GM18907 (cell line): Measurements from ENCODE around the gene ORC3.
A peak's percentile ranks its signal among the peaks of the same experiment; 100 is the strongest.

Experiments used
- ATAC-seq: cut with Tn5 transposase; IDR thresholded peaks from one replicate; pipeline ENCODE4 v1.9.1; 2021; ENCODE audit warnings: mild to moderate bottlenecking, moderate library complexity; ENCODE audit not compliant: unreplicated experiment

The ORC3 gene

DNA sequence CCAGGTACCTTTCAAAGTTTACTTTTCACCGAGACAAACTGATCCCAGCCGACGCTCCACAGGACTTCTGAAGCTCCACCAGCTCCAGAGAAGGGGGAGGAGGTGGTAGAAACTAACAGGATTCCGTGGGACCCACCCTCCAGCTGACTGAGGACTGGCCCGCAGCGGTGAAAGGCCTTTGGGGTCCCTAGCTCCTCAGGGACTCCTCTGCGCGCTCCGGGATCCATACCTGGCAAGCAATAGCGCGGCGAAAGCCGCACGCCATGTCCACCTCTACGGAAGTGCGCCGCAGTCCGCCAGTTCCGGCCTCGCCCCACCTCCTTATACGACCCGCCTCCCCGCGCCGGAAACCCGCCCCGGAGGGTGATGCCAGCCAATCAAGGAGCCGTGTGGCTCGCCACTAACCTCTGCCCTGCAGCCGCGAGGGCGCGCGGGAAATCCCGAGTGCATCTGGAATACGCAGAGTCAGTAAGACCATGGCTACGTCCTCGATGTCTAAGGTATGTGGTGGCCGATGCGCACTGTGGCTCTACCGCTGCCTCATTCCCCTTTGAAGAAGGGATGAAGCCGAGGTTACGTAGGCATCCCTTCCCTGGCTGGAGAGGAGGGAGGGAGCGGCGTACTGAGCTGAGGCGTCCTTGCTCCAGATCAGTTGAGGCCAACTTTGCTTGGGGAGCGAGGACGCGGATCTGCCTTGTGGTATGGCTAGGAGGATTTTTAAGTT lies at the start of gene ORC3, which contains the start of gene RARS2:
ORC3 (plus strand) TSS at position 443 of the 724 bp plus-strand sequence; CDS start at position 477, 34 bp downstream.
RARS2 (minus strand) TSS at position 295 of the 724 bp plus-strand sequence; CDS start at position 265, 30 bp downstream.
- peak; percentile 99 for ATAC-seq

DNA sequence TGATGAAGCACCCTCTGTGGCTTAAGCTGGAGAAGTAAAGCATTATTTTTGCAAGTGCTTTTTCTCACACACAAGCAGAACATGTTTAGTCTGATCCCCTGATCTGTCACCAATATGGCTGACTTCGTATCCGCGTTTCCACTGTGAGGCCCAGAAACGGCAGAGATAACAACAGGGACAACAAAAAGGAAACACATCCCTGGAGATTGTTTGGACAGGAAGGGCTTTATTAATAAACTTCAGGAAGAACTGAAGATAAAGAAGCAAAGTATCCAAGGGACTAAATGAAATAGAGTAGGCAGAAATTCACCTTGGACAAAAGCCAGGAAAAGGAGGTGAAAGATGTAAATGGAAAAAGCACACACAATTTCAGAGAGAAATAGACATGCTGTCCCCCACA lies 49.4 kb upstream of the ORC3 start:
- ATAC-seq = no peak

GRCh38 chr6:87541041-87541440 lies 48.9 kb upstream of the ORC3 start:
- no peak for ATAC-seq

GRCh38 chr6:87541744-87542143 lies 48.2 kb upstream of the ORC3 start:
- ATAC-seq = no peak

DNA sequence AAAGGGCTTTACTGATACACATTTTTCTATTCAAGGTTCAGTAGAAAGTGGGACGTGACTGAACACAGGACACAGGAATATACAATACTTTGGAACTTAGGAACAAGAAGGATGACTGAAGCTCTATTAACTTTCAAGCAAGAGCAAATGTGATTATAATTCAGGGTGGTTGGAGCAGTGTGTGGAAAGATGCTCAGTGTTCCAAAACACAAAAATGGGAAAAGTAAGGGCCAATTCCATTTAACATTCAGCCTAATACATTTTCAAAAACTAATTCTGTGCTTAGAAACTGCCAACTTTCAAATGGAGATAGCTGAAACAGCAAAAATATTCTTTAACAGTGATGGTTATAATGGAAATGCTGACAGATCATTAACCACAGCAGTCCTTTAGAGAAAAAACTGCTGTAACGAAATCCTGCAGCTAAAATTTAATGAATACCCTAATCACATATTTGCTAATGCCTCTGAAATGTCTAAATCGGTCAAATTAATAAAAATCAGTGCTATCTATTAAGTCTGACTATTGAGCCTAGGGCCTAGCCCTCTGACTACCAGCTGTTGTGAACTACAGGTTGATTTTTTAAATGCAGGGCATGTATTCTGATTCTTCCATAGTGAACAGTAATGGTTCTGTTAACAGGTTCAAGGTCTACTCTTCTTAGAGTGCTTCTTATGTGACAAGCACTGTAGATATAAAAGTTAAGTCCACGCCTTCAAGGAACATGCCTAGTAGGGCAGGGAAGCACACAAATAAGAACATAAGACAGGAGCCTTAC lies 46.0 kb upstream of the ORC3 start:
- ATAC-seq = no peak

GRCh38 chr6:87544474-87544735 lies 45.5 kb upstream of the ORC3 start:
- no peak for ATAC-seq

- no peak for ATAC-seq
Measured at GRCh38 chr6:87551799-87552198, 38.1 kb upstream of the ORC3 start.

- no peak for ATAC-seq
Measured at GRCh38 chr6:87553159-87553765, 36.7 kb upstream of the ORC3 start.

- no peak for ATAC-seq
Measured at GRCh38 chr6:87555506-87555905, 34.4 kb upstream of the ORC3 start.

GRCh38 chr6:87558446-87558845 lies 31.5 kb upstream of the ORC3 start:
- ATAC-seq = no peak

GRCh38 chr6:87561017-87561416 lies 28.9 kb upstream of the ORC3 start:
- ATAC-seq = no peak

GRCh38 chr6:87572021-87572420 lies 17.9 kb upstream of the ORC3 start:
- ATAC-seq = no peak

- no peak for ATAC-seq
Measured at GRCh38 chr6:87572883-87573282, 17.1 kb upstream of the ORC3 start.

- ATAC-seq = no peak
Measured at GRCh38 chr6:87573307-87574024, 16.5 kb upstream of the ORC3 start.

DNA sequence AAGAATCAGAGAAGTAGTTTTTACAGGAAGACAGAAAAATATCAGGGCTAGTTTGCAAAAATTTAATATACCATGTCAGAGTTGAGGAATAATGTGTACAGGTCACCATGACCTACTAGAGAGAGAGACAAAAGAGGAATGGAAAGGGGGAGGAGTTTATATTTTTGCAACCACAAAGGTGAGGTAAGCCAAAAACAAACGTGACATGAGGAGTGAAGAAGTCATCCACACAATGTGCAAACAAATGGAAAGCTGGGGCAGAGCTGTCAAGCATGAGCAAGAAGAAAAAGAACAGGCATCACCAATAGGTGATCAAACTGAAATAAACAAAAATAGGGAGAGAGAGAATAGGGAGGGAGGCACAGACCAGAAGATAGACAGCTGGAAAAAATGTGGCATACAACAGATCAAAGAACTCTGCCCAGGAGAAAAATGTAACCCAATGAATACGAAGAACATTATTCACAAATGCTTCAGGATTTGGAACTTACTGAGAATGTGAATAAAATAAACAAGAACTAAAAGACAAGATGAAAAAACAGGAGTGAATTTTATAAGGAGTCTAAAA lies 15.6 kb upstream of the ORC3 start:
- ATAC-seq = no peak

DNA sequence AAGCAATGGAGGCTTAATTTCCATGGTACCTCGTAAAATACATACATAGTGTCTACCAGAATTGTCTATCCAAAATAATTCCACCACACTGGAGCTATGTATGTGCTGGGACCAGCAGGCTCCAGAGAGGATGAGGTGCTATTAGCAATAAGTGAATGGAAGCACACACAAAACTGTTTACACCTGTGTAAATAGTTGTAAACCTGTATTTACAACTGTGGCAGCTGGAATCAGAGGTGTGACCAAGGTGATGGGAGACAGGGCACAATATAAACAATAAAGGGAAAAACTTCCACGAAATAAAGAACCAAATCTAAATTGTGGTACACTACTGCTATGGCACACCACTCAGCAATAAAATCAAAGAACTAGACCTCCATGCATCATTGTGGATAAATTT lies 14.5 kb upstream of the ORC3 start:
- no peak for ATAC-seq

DNA sequence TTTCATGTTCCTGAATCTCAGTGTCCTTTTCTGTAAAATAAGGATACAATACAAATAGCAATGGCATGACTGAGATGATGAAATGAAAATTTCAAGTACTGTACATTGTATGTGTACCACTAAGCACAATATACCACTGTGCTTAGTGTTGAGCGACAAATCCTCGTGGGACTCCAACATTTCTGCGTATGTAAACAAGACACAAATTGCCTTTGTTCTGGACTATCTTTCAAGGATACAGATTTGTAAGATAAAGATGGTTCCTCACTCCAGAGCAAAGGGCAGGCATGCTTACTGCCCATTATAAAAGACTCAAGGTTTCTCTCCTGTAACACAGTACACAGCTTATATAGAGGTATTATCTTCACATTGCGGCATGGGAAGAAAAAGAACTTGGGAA lies 6.1 kb upstream of the ORC3 start:
- no peak for ATAC-seq

- ATAC-seq = no peak
Measured at GRCh38 chr6:87586371-87587077, 3.4 kb upstream of the ORC3 start.

GRCh38 chr6:87588756-87589407 lies 1.1 kb upstream of the ORC3 start:
- ATAC-seq = no peak

- ATAC-seq = no peak
Measured at GRCh38 chr6:87590417-87590880, 514 bp downstream of the ORC3 start.
